Measurements from ENCODE around the gene POLN. TPM values are rescaled to one million over a fixed set of nuclear protein-coding genes. Genes with fewer than 3 reads are reported as not detected.

POLN gene
- total RNA-seq, 2 donors from 2014 or later = 3.8 to 15.2 TPM

- TF ChIP-seq, protein P1, sequence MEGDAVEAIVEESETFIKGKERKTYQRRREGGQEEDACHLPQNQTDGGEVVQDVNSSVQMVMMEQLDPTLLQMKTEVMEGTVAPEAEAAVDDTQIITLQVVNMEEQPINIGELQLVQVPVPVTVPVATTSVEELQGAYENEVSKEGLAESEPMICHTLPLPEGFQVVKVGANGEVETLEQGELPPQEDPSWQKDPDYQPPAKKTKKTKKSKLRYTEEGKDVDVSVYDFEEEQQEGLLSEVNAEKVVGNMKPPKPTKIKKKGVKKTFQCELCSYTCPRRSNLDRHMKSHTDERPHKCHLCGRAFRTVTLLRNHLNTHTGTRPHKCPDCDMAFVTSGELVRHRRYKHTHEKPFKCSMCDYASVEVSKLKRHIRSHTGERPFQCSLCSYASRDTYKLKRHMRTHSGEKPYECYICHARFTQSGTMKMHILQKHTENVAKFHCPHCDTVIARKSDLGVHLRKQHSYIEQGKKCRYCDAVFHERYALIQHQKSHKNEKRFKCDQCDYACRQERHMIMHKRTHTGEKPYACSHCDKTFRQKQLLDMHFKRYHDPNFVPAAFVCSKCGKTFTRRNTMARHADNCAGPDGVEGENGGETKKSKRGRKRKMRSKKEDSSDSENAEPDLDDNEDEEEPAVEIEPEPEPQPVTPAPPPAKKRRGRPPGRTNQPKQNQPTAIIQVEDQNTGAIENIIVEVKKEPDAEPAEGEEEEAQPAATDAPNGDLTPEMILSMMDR (IDR thresholded peaks at IDR 0.05) = no peak
- TF ChIP-seq POLR2AphosphoS5 (IDR thresholded peaks at IDR 0.05) (no peak), POLR2A (IDR thresholded peaks at IDR 0.05) (no peak)
- Histone ChIP-seq H3K4me1 (replicated peaks) (no peaks in the 10 kb centered on the region), H3K4me3 (no peak overlapping the region), H3K27me3 (replicated peaks; ENCODE audit: insufficient read depth) (no peaks in the 10 kb centered on the region), H3K27ac (no peak overlapping the region), H3K36me3 (peaks cover 10 to 14% of the 10 kb centered on the region in 2 donors), H3K9me3 (no peaks in the 10 kb centered on the region)
- 86% methylated on average over 20 of the region's 21 CpGs for WGBS
- no peak for DNase-seq (ENCODE audit: low spot score)
- intact Hi-C loops (cut with DNase I) = loop anchor here (10.0 kb wide), 2 partner anchors 507 to 533 kb away; partner anchors contain the start of genes SLBP and TNIP2
Observed at GRCh38 chr4:2248044-2248780, 6.3 kb upstream of the POLN start.

GRCh38 chr4:2247128-2248043 is 5.5 kb upstream of the POLN start:
- no peak overlapping the region for H3K27ac ChIP-seq
- intact Hi-C loops (cut with DNase I) = loop anchor here (10.0 kb wide), 2 partner anchors 507 to 533 kb away; partner anchors contain the start of genes SLBP and TNIP2
- H3K36me3 ChIP-seq = peaks cover 10 to 14% of the 10 kb centered on the region in 2 donors
- TF ChIP-seq POLR2AphosphoS5 (IDR thresholded peaks at IDR 0.05) (no peak), POLR2A (IDR thresholded peaks at IDR 0.05) (no peak)
- TF ChIP-seq, protein P1 (IDR thresholded peaks at IDR 0.05) = no peak
- DNase-seq (ENCODE audit: low spot score) = no peak
- WGBS = 88% methylated on average over 33 of the region's 42 CpGs
- no peak overlapping the region for H3K4me3 ChIP-seq
- no peaks in the 10 kb centered on the region for H3K27me3 ChIP-seq (replicated peaks; ENCODE audit: insufficient read depth)
- H3K9me3 ChIP-seq = no peaks in the 10 kb centered on the region
- H3K4me1 ChIP-seq (replicated peaks) = no peaks in the 10 kb centered on the region

DNA sequence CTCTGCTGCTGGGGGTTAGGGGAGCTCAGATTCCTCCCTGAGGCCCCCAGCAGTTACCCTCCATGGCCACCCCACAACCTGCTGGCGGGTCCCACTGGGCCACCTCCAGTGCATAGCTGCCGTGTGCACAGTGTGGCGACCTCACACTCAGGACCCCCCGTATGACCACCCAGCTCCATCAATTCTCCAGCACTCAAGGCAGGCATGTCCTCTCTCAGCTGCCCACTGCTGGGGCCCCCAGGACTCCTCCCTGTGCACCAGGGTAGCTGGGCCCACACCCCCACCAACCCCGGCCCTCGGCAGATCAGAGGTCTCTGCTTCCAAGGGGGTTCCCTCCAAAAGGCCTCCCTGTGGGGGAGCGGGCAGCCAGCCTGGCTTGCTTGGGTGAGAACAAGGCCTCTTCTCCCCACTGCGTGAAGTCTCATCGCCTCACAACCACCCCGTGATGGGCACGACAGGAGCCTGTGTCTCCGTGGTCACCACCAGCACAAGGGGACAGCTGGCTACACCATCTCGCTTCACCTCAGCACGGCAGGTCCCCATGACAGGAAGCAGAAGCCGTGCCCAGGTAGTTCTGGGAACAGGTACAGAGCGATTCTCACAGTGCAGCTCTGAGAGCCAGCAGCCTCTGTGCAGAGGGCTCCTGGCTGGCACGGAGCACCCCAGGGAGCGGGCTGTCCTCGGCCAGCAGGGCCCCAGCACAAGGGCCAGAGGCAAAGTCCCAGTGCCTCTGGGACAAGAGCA is 4.6 kb upstream of the POLN start:
- no peaks in the 10 kb centered on the region for H3K9me3 ChIP-seq
- peaks cover 10 to 12% of the 10 kb centered on the region in 2 donors for H3K36me3 ChIP-seq
- H3K4me1 ChIP-seq (replicated peaks) = no peaks in the 10 kb centered on the region
- WGBS = 88% methylated on average over 10 of the region's 19 CpGs
- TF ChIP-seq POLR2AphosphoS5 (IDR thresholded peaks at IDR 0.05) = no peak
- TF ChIP-seq, protein P1 (IDR thresholded peaks at IDR 0.05) = no peak
- TF ChIP-seq POLR2A (IDR thresholded peaks at IDR 0.05) = no peak
- H3K27me3 ChIP-seq (replicated peaks; ENCODE audit: insufficient read depth) = no peaks in the 10 kb centered on the region
- H3K27ac ChIP-seq = no peak overlapping the region
- DNase-seq (ENCODE audit: low spot score) = no peak
- intact Hi-C loops (cut with DNase I) = loop anchor here (10.0 kb wide), 2 partner anchors 508 to 532 kb away; partner anchors contain the start of genes SLBP and TNIP2
- H3K4me3 ChIP-seq = no peak overlapping the region

DNA sequence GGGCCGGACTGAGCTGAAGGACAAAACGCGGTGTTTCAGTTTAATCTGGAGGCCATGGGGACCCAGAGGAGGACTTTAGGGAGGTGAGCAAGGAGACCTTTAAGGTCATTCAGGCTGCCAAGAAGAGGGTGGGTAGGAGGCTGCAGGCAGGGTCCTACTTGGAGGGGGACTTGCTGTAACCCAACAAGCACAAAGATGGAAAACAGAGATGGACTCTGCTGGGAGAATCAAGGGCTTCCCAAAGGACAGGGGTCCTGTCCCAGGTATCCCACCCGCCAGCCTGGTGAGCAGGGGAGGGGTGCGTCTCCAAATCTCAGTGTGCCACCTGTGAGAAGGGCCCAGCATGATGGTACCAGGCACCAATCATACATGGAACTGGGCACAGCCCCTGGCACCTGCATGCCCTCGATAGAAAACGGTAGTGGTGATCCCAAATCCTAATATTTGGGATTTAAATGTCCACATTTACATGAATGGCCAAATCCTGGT is 3.9 kb upstream of the POLN start:
- no peak overlapping the region for H3K27ac ChIP-seq
- no peak for DNase-seq (ENCODE audit: low spot score)
- 80% methylated on average over 7 of the region's 7 CpGs for WGBS
- H3K9me3 ChIP-seq = no peaks in the 10 kb centered on the region
- no peaks in the 10 kb centered on the region for H3K4me1 ChIP-seq (replicated peaks)
- no peak overlapping the region for H3K4me3 ChIP-seq
- no peaks in the 10 kb centered on the region for H3K27me3 ChIP-seq (replicated peaks; ENCODE audit: insufficient read depth)
- intact Hi-C loops (cut with DNase I) = loop anchor here (10.0 kb wide), 2 partner anchors 509 to 531 kb away; partner anchors contain the start of genes SLBP and TNIP2
- peaks cover 8 to 10% of the 10 kb centered on the region in 2 donors for H3K36me3 ChIP-seq
- TF ChIP-seq POLR2AphosphoS5 (IDR thresholded peaks at IDR 0.05) = no peak
- TF ChIP-seq POLR2A (IDR thresholded peaks at IDR 0.05) = no peak
- TF ChIP-seq, protein P1 (IDR thresholded peaks at IDR 0.05) = no peak
